ENCODE results near the gene ACY1.
A peak's percentile ranks its signal among the peaks of the same experiment; 100 is the strongest.

The ACY1 gene

GRCh38 chr3:51967384-51968169, 15.8 kb upstream of the ACY1 start, which contains the start of gene PCBP4:
PCBP4 (minus strand) TSS chr3:51967454; CDS start chr3:51961240, 6,214 bp downstream.
- Mint-ChIP-seq H3K4me3 (peak within 1 kb of the TSS; percentile 86 to 91), H3K9me3 (no peaks in the 10 kb centered on the region), H3K27ac (peak within 1 kb of the TSS; percentile 83 to 92), H3K27me3 (peaks cover 21% of the 10 kb centered on the region), H3K4me1 (peaks cover 45% of the 10 kb centered on the region)
- DNase-seq = no peak
- ATAC-seq = peak; percentile 68

DNA sequence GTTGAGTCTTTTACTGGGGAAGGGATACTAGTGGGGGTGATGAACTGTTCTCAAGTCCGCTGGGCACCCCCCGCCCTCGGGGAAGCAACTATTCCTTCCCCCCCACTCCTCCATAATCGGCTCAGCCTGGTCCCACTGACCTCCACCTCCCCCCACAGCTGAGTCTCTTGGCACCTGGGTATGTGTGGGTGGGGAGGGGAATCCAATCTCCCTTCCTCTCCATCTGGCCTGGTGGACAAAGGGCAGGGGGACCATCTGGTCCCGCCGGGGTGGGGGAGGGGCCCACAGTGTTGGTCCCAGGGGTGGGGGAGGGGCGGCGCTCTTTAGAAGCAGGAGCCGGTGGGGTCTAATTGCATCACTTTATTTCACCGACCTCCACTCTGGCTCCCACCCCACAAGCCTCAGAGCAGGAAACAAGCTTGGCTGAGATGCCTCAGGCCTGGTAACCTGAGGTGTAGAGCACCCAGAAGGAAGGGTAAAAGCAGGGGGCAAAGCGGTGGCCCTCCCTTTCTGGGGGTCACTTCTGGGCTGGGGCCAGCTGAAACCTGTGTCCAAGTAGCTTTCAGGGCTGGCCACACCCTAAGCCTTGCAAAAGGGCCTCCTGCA, 15.1 kb upstream of the ACY1 start:
- Mint-ChIP-seq H3K27ac (peak overlapping the region in 1 of 2 donors; percentile 27), H3K4me3 (peak overlapping the region; percentile 86 to 91), H3K27me3 (peaks cover 21% of the 10 kb centered on the region), H3K4me1 (peaks cover 48% of the 10 kb centered on the region), H3K9me3 (no peaks in the 10 kb centered on the region)
- no peak for DNase-seq
- no peak for ATAC-seq

DNA sequence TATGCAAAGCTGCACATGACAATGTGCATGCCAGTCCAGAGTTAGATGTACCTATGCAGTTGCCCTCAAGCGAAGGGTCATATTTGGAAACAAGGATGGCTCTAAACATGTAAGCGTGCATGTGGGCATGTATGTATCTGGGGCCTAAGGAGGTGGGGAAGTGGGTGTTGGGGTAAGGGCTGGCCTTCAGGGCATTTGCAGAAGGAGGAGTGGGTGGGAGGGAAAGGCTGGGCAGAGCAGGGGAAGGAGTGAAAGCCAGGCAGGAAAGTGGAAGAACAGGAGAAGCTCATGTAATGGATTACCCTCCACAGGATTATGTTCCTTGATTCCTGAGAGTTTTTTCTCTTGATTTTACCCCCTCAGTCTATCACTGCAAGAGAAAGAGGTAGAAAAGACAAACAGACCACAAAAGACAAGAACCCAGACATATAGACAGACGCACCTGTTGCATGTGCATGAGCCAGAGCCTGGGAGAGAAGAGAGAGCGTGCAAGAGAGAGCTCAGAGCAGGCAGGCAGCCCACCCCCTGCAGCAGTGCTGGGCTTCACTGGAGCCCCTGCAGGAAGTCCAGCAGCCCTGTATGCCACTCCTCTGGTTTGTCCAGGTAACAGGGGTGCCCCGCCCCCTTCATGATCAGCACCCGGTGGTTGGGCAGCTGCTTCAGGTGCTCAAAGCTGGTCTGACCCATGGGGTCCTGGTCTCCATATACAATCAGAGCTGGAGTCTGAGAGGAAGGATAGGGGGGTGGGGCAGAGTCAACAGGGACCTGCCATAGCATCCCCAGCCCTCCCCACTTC, 14.3 kb upstream of the ACY1 start:
- Mint-ChIP-seq H3K27me3 (peaks cover 21% of the 10 kb centered on the region), H3K27ac (no peak overlapping the region), H3K4me3 (no peak overlapping the region), H3K9me3 (no peaks in the 10 kb centered on the region), H3K4me1 (peaks cover 56% of the 10 kb centered on the region)
- ATAC-seq (no peak), DNase-seq (no peak)

GRCh38 chr3:51969841-51970240, 13.5 kb upstream of the ACY1 start:
- Mint-ChIP-seq H3K9me3 (no peaks in the 10 kb centered on the region), H3K4me3 (no peak overlapping the region), H3K27me3 (peaks cover 16% of the 10 kb centered on the region), H3K4me1 (peaks cover 60% of the 10 kb centered on the region), H3K27ac (no peak overlapping the region)
- DNase-seq (no peak), ATAC-seq (no peak)

GRCh38 chr3:51970606-51971300, 12.6 kb upstream of the ACY1 start:
- no peak overlapping the region for H3K4me3 Mint-ChIP-seq
- no peak overlapping the region for H3K27ac Mint-ChIP-seq
- peaks cover 7% of the 10 kb centered on the region for H3K27me3 Mint-ChIP-seq
- peaks cover 65% of the 10 kb centered on the region for H3K4me1 Mint-ChIP-seq
- H3K9me3 Mint-ChIP-seq = no peaks in the 10 kb centered on the region
- ATAC-seq (no peak), DNase-seq (no peak)

DNA sequence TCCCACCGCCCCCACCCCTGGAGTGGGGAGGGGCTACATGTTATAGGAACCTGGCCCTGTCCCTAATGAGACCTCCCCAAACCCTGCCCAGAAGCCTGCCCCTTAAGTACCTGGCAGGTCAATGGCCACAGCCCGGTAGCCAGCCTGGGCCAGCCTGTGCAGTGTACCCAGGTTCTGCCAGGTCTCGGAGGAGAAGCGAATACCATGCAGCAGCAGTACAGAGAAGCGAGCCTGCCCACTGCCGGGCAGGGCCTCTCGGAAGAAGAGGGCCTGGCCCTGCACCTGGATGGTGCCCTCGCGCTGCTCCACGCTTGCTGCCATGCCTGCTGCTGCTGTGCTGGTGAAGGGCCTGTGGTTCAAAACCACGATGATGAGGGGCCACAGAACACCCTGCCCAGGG, 12.0 kb upstream of the ACY1 start:
- Mint-ChIP-seq H3K27ac (no peak overlapping the region), H3K4me1 (peaks cover 65% of the 10 kb centered on the region), H3K27me3 (peaks cover under 1% of the 10 kb centered on the region), H3K4me3 (no peak overlapping the region), H3K9me3 (no peaks in the 10 kb centered on the region)
- DNase-seq (no peak), ATAC-seq (no peak)

DNA sequence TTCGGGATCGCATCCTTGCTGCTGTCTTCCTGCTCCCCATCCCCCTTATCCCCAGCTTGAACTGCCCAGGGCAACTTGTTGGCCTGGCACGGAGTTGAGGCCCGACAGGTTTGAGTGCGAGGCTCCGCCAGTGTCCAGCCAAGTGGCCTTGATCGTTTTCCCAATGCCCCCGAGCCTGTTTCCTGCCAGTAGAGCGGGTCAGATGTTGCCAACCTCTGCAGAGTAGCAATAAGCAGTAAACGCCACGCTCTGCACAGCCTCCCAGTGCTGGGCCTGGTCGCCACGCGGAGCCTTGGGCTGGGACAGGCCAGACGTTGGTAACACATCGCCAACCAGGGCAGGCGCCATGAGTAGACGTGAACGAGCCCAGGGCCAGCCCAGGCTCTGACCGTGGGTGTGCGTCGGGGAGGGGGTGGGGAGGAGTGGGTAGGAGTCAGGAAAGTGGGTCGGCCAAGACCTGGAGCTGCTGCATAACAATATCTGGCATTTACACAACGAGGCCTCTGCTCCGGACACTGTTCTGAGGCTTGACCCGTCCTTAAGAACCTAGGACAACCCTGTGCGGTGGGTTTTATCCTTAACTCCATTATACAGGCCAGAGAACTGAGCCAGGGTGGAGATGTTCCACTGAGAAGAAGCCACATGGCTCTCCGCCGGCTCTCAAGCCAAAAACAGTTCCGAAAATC, 8.9 kb upstream of the ACY1 start:
- Mint-ChIP-seq H3K4me3 (peak overlapping the region; percentile 84 to 100), H3K4me1 (peaks cover 59% of the 10 kb centered on the region), H3K9me3 (no peaks in the 10 kb centered on the region), H3K27ac (peak overlapping the region; percentile 93 to 97), H3K27me3 (no peaks in the 10 kb centered on the region)
- DNase-seq (peak in 1 of 2 donors; percentile 40), ATAC-seq (peak; percentile 47)

DNA sequence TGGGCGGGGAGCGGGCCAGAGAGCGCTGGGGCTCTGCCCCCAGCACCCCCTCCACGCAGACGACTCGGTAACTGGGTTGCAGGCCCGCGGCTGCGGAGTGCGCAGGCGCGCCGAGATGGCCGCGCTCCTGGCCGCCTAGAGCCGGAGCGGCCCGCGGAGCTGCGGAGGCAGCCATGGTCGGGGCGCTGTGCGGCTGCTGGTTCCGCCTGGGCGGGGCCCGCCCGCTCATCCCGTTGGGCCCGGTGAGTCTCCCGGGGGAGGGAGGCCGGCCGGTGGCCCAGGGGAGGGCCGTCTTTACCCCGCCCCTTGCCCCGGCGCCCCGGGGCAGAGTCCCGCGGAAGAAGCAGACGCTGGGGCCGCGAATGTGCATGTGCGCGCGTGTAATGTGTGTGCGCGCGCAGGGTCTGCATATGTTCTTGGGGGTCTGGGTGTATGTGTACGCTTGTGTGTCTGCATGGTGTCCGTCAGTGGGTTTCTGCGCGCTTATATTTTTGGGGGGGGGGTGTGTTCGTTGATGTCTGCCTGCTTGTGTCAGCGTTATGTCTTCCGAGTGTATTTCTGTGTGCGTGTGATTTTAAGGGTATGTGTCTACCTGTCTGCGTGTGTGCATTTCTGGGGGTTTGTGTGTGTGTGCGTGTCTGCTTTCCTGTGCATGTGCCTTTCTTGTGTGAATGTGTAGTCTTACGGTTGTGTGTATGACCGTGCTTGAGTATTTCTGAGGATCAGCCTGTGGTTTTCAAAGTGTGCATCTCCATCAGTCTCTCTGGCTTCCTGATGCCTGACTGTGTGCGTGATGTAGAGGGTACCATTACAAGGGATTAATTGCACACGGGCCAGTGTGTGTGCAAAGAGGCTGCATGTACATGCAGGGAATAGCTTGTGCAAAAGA, 8.1 kb upstream of the ACY1 start, which contains the start of gene ABHD14A:
ABHD14A (plus strand) TSS at position 102 of the 889 bp plus-strand sequence; CDS start at position 174, 72 bp downstream.
- Mint-ChIP-seq H3K27ac (peak within 1 kb of the TSS; percentile 93 to 97), H3K4me1 (peaks cover 59% of the 10 kb centered on the region), H3K4me3 (peak within 1 kb of the TSS; percentile 84 to 100), H3K9me3 (no peaks in the 10 kb centered on the region), H3K27me3 (no peaks in the 10 kb centered on the region)
- peak; percentile 75 to 76 for DNase-seq
- ATAC-seq = peak; percentile 80

GRCh38 chr3:51975852-51976549, 7.3 kb upstream of the ACY1 start:
- Mint-ChIP-seq H3K4me3 (peak overlapping the region; percentile 84 to 100), H3K4me1 (peaks cover 59% of the 10 kb centered on the region), H3K9me3 (no peaks in the 10 kb centered on the region), H3K27me3 (no peaks in the 10 kb centered on the region), H3K27ac (no peak overlapping the region)
- ATAC-seq (no peak), DNase-seq (peak in 1 of 2 donors; percentile 40)

DNA sequence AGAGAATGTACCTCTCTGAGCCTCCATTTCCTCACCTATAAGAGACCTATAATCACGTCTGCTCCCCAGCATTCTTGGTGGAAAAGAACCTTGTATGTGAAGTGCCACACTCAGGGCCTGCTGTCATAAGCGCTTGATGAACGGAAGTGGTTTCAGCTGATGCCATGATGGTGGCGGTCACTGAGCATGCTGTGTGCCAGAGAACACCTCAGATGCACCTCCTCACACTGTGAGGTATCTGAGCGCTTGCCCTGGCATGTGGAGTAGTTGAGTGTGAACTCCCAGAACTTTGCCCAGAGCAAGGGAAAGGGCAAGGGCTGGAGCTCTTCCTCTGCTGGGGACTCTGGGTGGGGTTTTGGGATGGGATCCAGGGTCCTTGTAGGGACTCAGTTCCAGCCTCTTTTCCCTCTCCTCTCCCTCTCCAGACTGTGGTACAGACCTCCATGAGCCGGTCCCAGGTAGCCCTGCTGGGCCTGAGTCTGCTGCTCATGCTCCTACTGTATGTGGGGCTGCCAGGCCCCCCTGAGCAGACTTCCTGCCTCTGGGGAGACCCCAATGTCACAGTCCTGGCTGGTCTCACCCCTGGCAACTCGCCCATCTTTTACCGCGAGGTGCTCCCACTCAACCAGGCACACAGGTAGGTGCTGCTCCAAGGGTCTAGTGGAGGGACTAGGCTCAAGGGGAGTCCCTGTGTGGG, 5.7 kb upstream of the ACY1 start:
- Mint-ChIP-seq H3K27ac (peak overlapping the region in 1 of 2 donors; percentile 63), H3K9me3 (no peaks in the 10 kb centered on the region), H3K4me3 (peak overlapping the region; percentile 21 to 36), H3K27me3 (no peaks in the 10 kb centered on the region), H3K4me1 (peaks cover 69% of the 10 kb centered on the region)
- DNase-seq (peak in 1 of 2 donors; percentile 38), ATAC-seq (peak; percentile 47)

DNA sequence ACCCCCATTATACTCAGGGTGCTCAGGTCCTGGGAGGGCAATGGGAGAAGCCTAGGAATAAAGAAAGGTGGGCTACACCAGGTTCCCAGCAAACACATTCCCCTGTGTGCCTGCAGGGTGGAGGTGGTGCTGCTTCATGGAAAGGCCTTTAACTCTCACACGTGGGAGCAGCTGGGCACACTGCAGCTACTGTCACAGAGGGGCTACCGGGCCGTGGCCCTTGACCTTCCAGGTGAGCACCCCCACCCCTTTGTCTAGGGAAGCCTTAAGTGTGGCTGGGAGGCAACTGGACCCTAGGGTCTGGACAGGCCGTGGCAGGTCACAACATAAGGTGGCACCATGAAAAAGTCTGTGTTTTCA, 5.2 kb upstream of the ACY1 start:
- Mint-ChIP-seq H3K9me3 (no peaks in the 10 kb centered on the region), H3K4me3 (no peak overlapping the region), H3K27ac (no peak overlapping the region), H3K4me1 (peaks cover 73% of the 10 kb centered on the region), H3K27me3 (no peaks in the 10 kb centered on the region)
- ATAC-seq = no peak
- DNase-seq = no peak

DNA sequence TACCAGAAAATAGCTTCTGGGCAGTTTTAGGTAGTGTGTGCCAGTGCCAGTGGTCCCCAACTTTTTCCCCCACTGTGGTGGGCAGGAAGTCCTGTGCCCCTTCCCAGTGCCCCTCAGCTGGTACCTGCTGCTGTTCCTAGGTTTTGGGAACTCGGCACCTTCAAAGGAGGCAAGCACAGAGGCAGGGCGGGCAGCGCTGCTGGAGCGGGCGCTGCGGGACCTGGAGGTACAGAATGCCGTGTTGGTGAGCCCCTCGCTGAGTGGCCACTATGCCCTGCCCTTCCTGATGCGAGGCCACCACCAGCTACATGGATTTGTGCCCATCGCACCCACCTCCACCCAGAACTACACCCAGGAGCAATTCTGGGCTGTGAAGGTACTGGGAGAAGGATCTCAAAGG, 3.1 kb upstream of the ACY1 start:
- no peaks in the 10 kb centered on the region for H3K27me3 Mint-ChIP-seq
- no peaks in the 10 kb centered on the region for H3K9me3 Mint-ChIP-seq
- H3K4me1 Mint-ChIP-seq = peaks cover 77% of the 10 kb centered on the region
- no peak for DNase-seq
- ATAC-seq = no peak
- no peak overlapping the region for H3K4me3 Mint-ChIP-seq
- H3K27ac Mint-ChIP-seq = no peak overlapping the region

GRCh38 chr3:51982352-51982837, 940 bp upstream of the ACY1 start:
- peak overlapping the region; percentile 93 to 94 for H3K4me3 Mint-ChIP-seq

More at GRCh38 chr3:51982352-51982837, 940 bp upstream of the ACY1 start:
- Mint-ChIP-seq H3K27me3 (no peaks in the 10 kb centered on the region), H3K9me3 (no peaks in the 10 kb centered on the region), H3K27ac (peak overlapping the region; percentile 89 to 97), H3K4me1 (peaks cover 68% of the 10 kb centered on the region)
- peak; percentile 65 for ATAC-seq
- DNase-seq = peak; percentile 45 to 61

Data from stimulated activated naive CD8-positive, alpha-beta T cell treated with anti-CD3 and anti-CD28 coated beads, Interleukin-15, amount 100 ng/mL, for 72 hours (primary cell).